HepG2 (cell line): ENCODE results near the gene ZBTB46. TPM values are rescaled to one million over a fixed set of nuclear protein-coding genes. Genes with fewer than 3 reads are reported as not detected.

Source experiments
- BCL6 ChIP-seq: IDR thresholded peaks from 2 replicates; pipeline ENCODE4 v1.6.1; 2016; ENCODE audit warnings: missing genetic modification reagents, missing compliant biosample characterization
- ESRRA ChIP-seq: sonication (generic); formaldehyde crosslinking; IDR thresholded peaks from 2 replicates; pipeline ENCODE4 v1.5.1; 2020; ENCODE audit warnings: mild to moderate bottlenecking, low read depth, missing genetic modification reagents
- HMG20A ChIP-seq: IDR thresholded peaks from 2 replicates; pipeline ENCODE4 v1.6.1; 2016; ENCODE audit warnings: borderline replicate concordance
- IRX3 ChIP-seq: sonication (generic); formaldehyde crosslinking; IDR thresholded peaks from 2 replicates; pipeline ENCODE4 v1.8.1; 2023; ENCODE audit warnings: mild to moderate bottlenecking, low read depth, missing genetic modification reagents, borderline replicate concordance
- KDM1A ChIP-seq: IDR thresholded peaks from 2 replicates; pipeline ENCODE4 v1.6.1; 2016; ENCODE audit warnings: missing compliant biosample characterization
- NKX3-1 ChIP-seq: sonication (generic); formaldehyde crosslinking; IDR thresholded peaks from 2 replicates; pipeline ENCODE4 v1.5.0; 2020; ENCODE audit warnings: missing genetic modification reagents
- SATB2 ChIP-seq: sonication (generic); formaldehyde crosslinking; IDR thresholded peaks from 2 replicates; pipeline ENCODE4 v1.5.0; 2020; ENCODE audit warnings: missing genetic modification reagents
- SKI ChIP-seq: fragments of 450-650 bp; IDR thresholded peaks from one replicate; pipeline ENCODE4 v1.6.1; 2018; ENCODE audit warnings: mild to moderate bottlenecking; ENCODE audit not compliant: partially characterized antibody
- SOX5 ChIP-seq: IDR thresholded peaks from 2 replicates; pipeline ENCODE4 v1.6.1; 2016; ENCODE audit warnings: borderline replicate concordance
- TAF1 ChIP-seq: sonication (generic); formaldehyde crosslinking; IDR thresholded peaks from 2 replicates; pipeline ENCODE4 v1.4.0; 2020; ENCODE audit warnings: missing genetic modification reagents
- TAF15 ChIP-seq: fragments of 200-400 bp; formaldehyde crosslinking; IDR thresholded peaks from one replicate; pipeline ENCODE4 v1.6.1; 2018; ENCODE audit warnings: mild to moderate bottlenecking, low read depth, low read length; ENCODE audit not compliant: poor library complexity, severe bottlenecking
- ZBTB1 ChIP-seq: sonication (generic); formaldehyde crosslinking; IDR thresholded peaks from 2 replicates; pipeline ENCODE4 v1.4.0; 2020; ENCODE audit warnings: missing genetic modification reagents, borderline replicate concordance
- ZBTB7A ChIP-seq: sonication (generic); formaldehyde crosslinking; IDR thresholded peaks from 2 replicates; pipeline ENCODE4 v1.8.0; 2022; ENCODE audit warnings: mild to moderate bottlenecking, missing genetic modification reagents
- ZMYM4 ChIP-seq: sonication (generic); formaldehyde crosslinking; IDR thresholded peaks from 2 replicates; pipeline ENCODE4 v1.8.1; 2023; ENCODE audit warnings: mild to moderate bottlenecking, missing genetic modification reagents
- ZNF329 ChIP-seq: sonication (generic); formaldehyde crosslinking; IDR thresholded peaks from 2 replicates; pipeline ENCODE4 v1.9.0; 2021; ENCODE audit warnings: low read depth, mild to moderate bottlenecking, missing genetic modification reagents
- ZNF510 ChIP-seq: sonication (generic); formaldehyde crosslinking; IDR thresholded peaks from 2 replicates; pipeline ENCODE4 v1.4.0; 2020; ENCODE audit warnings: low read depth, mild to moderate bottlenecking, missing genetic modification reagents
- ZNF790 ChIP-seq: sonication (generic); formaldehyde crosslinking; IDR thresholded peaks from 2 replicates; pipeline ENCODE4 v1.8.0; 2022; ENCODE audit warnings: missing genetic modification reagents, mild to moderate bottlenecking, borderline replicate concordance
- ZNF792 ChIP-seq: IDR thresholded peaks from 2 replicates; pipeline ENCODE4 v1.6.1; 2016
- ZNF850 ChIP-seq: sonication (generic); formaldehyde crosslinking; conservative IDR thresholded peaks from 2 replicates; pipeline ENCODE4 v1.9.0; 2021; ENCODE audit warnings: mild to moderate bottlenecking, missing genetic modification reagents
- polyA plus RNA-seq, 8 experiments: library from polyadenylated mRNA; depleted of rRNA in 3 of 8; stranded (reverse) in 7 of 8; unstranded in 1 of 8; fragments of >200 nt; fragmentation: Illumina TruSeq in 4 of 8; extraction: Trizol in 4 of 8; gene quantifications; 2 replicates each; pipeline versions ENCODE4 v1.2.1 to v1.2.3, GENCODE V29; 2011 to 2016; ENCODE audit warnings: low read depth in 4 of 8, missing spikeins in 1 of 8, mixed read lengths in 1 of 8; ENCODE audit not compliant: insufficient read depth in 1 of 8
- total RNA-seq, 5 experiments: library from RNA; depleted of rRNA; stranded (reverse); fragments of >200 nt; fragmentation: Illumina TruSeq; extraction: Trizol; gene quantifications; 2 replicates each; pipeline ENCODE4 v1.2.3, GENCODE V29; 2016; ENCODE audit warnings: low read depth in 1 of 5
- TF ChIP-seq, protein P1 (sequence below): sonication (generic); formaldehyde crosslinking; IDR thresholded peaks from 2 replicates; pipeline ENCODE4 v1.4.0; 2020; ENCODE audit warnings: missing genetic modification reagents
- TF ChIP-seq, protein P2 (sequence below): sonication (generic); formaldehyde crosslinking; IDR thresholded peaks from 2 replicates; pipeline ENCODE4 v1.4.0; 2020; ENCODE audit warnings: mild to moderate bottlenecking, missing genetic modification reagents
- TF ChIP-seq, protein P3 (sequence below), 2 experiments: fragments of 450-650 bp in 1 of 2; sonication (generic) in 1 of 2; formaldehyde crosslinking; IDR thresholded peaks; 2 replicates each; pipeline versions ENCODE4 v1.5.0 to v1.8.0; 2020 to 2022; ENCODE audit warnings: mild to moderate bottlenecking in 1 of 2, missing genetic modification reagents in 1 of 2
- TF ChIP-seq, protein P4 (sequence below): fragments of 450-650 bp; IDR thresholded peaks from 2 replicates; pipeline ENCODE4 v1.6.1; 2017
- TF ChIP-seq, protein P5 (sequence below): sonication (generic); formaldehyde crosslinking; IDR thresholded peaks from 2 replicates; pipeline ENCODE4 v1.5.0; 2020; ENCODE audit warnings: missing genetic modification reagents

Gene ZBTB46
- total and polyA plus RNA-seq, 2 of the 13 experiments (the other 11 are each of a cell fraction or from before 2014, with no cell fraction given), result 1.6 to 13.5 TPM

DNA sequence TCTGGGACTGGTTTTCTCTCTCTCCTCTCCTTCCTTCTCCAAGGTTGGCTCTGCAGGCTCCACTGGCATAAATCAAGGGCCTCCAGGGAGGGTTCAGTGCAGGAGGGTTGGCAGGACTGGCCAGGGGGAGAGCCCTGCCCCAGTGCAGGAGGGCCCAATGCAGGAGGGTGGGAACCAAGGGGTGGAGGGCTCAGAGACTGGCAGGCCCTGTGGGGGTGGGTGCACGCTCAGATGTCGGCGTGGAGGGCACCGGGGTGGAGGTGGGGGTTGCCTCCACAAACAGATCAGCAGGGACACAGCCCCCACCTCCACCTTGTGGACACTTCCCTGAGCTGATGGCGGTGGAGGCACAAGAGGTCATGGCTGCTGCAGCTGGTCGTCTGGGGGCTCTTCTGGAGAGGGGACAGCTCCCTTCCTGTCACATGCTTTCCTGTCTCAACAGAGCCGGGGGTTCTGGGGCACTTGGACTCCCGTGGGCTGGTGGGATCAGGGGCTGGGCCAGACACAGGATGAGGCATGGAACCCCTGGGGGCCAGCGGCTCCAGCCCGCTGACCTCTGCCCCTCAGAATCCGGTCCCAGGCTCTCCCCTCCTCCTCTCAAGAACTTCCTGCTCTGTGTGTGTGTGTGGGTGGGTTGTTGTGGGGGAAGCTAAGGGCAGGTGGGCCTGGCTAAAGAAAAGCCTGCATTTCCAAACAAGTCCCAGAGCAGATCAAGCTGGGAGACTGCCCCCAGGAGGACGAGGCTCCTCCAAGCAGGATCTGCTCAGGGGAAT is 27.5 kb upstream of the ZBTB46 start (continued):
- TF ChIP-seq ZNF792 (CRISPR knock-in tag) (peak; percentile 74; the same call in 1 of the 2 replicates), BCL6 (CRISPR knock-in tag) (peak; percentile 37; the same call in 1 of the 2 replicates), ESRRA (CRISPR knock-in tag) (peak; percentile 19; the same call in 1 of the 2 replicates), ZMYM4 (CRISPR knock-in tag) (no peak), KDM1A (no peak), SATB2 (CRISPR knock-in tag) (0 out of 2 replicates have a peak, but pooled peaks have one; percentile 45), ZNF329 (CRISPR knock-in tag) (peak; percentile 67; the same call in 1 of the 2 replicates), SOX5 (peak; percentile 48; the same call in 1 of the 2 replicates), TAF15 (no peak), ZNF850 (0 out of 2 replicates have a peak, but pooled peaks have one; percentile 47), HMG20A (CRISPR knock-in tag) (no peak), ZBTB7A (CRISPR knock-in tag) (peak; percentile 78), ZNF790 (no peak), IRX3 (CRISPR knock-in tag) (no peak; the same call in 1 of the 2 replicates), SKI (no peak), TAF1 (CRISPR knock-in tag) (peak; percentile 29), ZBTB1 (CRISPR knock-in tag) (no peak), ZNF510 (CRISPR knock-in tag) (no peak), NKX3-1 (no peak)
- TF ChIP-seq, protein P1, sequence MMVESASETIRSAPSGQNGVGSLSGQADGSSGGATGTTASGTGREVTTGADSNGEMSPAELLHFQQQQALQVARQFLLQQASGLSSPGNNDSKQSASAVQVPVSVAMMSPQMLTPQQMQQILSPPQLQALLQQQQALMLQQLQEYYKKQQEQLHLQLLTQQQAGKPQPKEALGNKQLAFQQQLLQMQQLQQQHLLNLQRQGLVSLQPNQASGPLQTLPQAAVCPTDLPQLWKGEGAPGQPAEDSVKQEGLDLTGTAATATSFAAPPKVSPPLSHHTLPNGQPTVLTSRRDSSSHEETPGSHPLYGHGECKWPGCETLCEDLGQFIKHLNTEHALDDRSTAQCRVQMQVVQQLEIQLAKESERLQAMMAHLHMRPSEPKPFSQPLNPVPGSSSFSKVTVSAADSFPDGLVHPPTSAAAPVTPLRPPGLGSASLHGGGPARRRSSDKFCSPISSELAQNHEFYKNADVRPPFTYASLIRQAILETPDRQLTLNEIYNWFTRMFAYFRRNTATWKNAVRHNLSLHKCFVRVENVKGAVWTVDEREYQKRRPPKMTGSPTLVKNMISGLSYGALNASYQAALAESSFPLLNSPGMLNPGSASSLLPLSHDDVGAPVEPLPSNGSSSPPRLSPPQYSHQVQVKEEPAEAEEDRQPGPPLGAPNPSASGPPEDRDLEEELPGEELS, result peak; percentile 56
- TF ChIP-seq, protein P2, sequence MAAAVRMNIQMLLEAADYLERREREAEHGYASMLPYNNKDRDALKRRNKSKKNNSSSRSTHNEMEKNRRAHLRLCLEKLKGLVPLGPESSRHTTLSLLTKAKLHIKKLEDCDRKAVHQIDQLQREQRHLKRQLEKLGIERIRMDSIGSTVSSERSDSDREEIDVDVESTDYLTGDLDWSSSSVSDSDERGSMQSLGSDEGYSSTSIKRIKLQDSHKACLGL (CRISPR knock-in tag), result no peak
- TF ChIP-seq, protein P3, sequence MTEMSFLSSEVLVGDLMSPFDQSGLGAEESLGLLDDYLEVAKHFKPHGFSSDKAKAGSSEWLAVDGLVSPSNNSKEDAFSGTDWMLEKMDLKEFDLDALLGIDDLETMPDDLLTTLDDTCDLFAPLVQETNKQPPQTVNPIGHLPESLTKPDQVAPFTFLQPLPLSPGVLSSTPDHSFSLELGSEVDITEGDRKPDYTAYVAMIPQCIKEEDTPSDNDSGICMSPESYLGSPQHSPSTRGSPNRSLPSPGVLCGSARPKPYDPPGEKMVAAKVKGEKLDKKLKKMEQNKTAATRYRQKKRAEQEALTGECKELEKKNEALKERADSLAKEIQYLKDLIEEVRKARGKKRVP (CRISPR knock-in tag; IDR thresholded peaks at IDR 0.05), result no peak
- TF ChIP-seq, protein P4, sequence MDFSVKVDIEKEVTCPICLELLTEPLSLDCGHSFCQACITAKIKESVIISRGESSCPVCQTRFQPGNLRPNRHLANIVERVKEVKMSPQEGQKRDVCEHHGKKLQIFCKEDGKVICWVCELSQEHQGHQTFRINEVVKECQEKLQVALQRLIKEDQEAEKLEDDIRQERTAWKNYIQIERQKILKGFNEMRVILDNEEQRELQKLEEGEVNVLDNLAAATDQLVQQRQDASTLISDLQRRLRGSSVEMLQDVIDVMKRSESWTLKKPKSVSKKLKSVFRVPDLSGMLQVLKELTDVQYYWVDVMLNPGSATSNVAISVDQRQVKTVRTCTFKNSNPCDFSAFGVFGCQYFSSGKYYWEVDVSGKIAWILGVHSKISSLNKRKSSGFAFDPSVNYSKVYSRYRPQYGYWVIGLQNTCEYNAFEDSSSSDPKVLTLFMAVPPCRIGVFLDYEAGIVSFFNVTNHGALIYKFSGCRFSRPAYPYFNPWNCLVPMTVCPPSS, result no peak
- TF ChIP-seq, protein P5, sequence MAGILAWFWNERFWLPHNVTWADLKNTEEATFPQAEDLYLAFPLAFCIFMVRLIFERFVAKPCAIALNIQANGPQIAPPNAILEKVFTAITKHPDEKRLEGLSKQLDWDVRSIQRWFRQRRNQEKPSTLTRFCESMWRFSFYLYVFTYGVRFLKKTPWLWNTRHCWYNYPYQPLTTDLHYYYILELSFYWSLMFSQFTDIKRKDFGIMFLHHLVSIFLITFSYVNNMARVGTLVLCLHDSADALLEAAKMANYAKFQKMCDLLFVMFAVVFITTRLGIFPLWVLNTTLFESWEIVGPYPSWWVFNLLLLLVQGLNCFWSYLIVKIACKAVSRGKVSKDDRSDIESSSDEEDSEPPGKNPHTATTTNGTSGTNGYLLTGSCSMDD, result no peak
